ENCODE measurements around the gene C1orf232.

Gene C1orf232

DNA sequence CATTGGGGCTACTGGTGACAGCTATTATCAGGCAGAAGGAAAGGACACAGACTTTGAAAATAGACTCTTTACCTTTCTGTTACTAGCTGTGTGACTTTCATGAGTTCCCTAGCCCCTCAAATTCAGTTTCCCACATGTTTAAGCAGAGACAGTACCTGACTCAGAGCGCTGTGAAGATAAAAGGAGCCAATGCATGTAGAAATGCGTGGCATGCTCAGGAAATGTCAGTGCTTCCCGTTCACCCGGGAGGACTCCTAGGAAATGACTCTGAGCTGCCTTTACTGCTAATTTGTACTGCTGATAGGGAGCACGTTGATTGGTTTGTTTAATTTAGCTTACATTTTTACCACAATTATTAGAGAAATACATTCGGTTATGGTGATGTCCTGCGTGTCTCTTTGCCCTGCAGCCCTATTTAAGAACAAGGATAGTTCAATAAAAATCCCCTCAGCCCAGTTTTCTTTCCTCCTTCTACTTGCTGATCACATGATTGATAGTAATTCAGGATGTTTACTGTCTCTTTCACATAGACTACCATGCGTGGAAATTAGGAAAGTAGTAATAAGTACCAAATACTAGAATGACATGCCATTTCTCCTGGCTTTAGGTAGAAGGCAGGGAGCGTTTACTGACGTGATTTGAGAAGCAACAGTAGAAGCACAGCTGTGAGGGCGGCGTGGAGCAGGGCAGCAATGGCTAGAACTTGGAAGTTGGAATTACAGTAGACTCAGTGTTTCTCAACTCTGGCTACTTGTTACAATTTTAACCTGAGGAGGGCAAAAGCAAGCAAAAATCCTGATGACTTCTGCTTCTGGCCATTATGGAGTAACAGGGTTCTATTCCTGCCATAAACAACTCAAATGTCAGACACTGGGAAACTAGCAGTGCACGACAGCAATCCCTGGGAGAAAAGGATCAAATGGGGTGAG, 41.3 kb downstream of the C1orf232 start:
- no peaks in the 10 kb centered on the region for H3K9me2 ChIP-seq (ENCODE audit: low read depth, low read length)
- H3K4me3 ChIP-seq (ENCODE audit: low read depth, low read length, poor library complexity, severe bottlenecking), result no peak overlapping the region
- no peak overlapping the region for H3K4me2 ChIP-seq (ENCODE audit: low read length)
- H3F3A ChIP-seq (ENCODE audit: insufficient read depth, low read length), result no peaks in the 10 kb centered on the region
- peaks cover 26% of the 10 kb centered on the region for H3K4me1 ChIP-seq (ENCODE audit: insufficient read depth, low read length, severe bottlenecking)
- no peaks in the 10 kb centered on the region for H3K27me3 ChIP-seq (ENCODE audit: insufficient read depth, low read length)
- no peak overlapping the region for H3K9ac ChIP-seq (ENCODE audit: low read length)
- no peak overlapping the region for H2AFZ ChIP-seq (ENCODE audit: low read length)
- H4K20me1 ChIP-seq (ENCODE audit: insufficient read depth, low read length), result no peaks in the 10 kb centered on the region
- no peaks in the 10 kb centered on the region for H3K9me3 ChIP-seq (ENCODE audit: low read length)
- H3K79me2 ChIP-seq (ENCODE audit: insufficient read depth, low read length), result no peaks in the 10 kb centered on the region
- H3K36me3 ChIP-seq (ENCODE audit: insufficient read depth, low read length), result peaks cover 8% of the 10 kb centered on the region
- TF ChIP-seq, protein P1, sequence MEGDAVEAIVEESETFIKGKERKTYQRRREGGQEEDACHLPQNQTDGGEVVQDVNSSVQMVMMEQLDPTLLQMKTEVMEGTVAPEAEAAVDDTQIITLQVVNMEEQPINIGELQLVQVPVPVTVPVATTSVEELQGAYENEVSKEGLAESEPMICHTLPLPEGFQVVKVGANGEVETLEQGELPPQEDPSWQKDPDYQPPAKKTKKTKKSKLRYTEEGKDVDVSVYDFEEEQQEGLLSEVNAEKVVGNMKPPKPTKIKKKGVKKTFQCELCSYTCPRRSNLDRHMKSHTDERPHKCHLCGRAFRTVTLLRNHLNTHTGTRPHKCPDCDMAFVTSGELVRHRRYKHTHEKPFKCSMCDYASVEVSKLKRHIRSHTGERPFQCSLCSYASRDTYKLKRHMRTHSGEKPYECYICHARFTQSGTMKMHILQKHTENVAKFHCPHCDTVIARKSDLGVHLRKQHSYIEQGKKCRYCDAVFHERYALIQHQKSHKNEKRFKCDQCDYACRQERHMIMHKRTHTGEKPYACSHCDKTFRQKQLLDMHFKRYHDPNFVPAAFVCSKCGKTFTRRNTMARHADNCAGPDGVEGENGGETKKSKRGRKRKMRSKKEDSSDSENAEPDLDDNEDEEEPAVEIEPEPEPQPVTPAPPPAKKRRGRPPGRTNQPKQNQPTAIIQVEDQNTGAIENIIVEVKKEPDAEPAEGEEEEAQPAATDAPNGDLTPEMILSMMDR (IDR thresholded peaks at IDR 0.05; ENCODE audit: low read length), result no peak
- no peak for TF ChIP-seq EZH2 (IDR thresholded peaks at IDR 0.05; ENCODE audit: borderline replicate concordance, low read length)
- H3K27ac ChIP-seq (ENCODE audit: low read depth, low read length, poor library complexity, severe bottlenecking), result no peak overlapping the region

DNA sequence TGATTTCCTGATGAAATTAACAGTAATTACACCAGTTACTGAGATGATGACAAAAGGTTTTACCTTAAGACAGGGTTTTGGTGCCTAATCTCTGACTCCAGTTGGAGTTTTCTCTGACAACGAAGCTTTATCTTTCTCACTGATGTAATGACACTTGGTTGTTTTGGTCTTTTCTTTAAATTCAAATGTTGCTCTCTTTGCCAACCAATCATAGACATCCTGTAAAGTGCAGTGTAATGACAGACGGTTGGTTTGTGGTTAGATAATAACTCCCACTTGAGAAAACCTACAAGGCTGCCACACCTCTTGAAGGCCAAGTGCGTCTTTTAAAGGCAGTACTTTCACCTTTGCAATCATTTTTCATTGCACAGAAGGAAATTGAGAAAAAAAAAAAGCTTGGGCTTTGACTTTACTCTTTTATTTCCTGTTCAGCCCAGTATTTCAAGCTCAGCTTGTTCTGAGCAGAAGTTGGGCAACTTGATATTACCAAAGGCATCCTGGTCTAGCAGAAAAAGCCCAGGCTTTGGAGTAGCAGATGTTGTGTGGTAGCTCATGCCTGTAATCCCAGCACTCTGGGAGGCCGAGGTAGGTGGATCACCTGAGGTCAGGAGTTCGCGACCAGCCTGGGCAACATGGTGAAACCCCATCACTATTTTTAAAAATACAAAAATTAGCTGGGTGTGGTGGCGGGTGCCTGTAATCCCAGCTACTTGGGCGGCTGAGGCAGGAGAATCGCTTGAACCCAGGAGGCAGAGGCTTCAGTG, 42.3 kb downstream of the C1orf232 start:
- H4K20me1 ChIP-seq (ENCODE audit: insufficient read depth, low read length), result no peaks in the 10 kb centered on the region
- peaks cover 18% of the 10 kb centered on the region for H3K36me3 ChIP-seq (ENCODE audit: insufficient read depth, low read length)
- no peaks in the 10 kb centered on the region for H3K79me2 ChIP-seq (ENCODE audit: insufficient read depth, low read length)
- no peaks in the 10 kb centered on the region for H3K9me3 ChIP-seq (ENCODE audit: low read length)
- H3K9ac ChIP-seq (ENCODE audit: low read length), result peak overlapping the region; percentile 20; the same call in 1 of the 2 replicates
- H3K27ac ChIP-seq (ENCODE audit: low read depth, low read length, poor library complexity, severe bottlenecking), result peak overlapping the region; percentile 59
- peak overlapping the region; percentile 48 for H3K4me2 ChIP-seq (ENCODE audit: low read length)
- no peaks in the 10 kb centered on the region for H3K9me2 ChIP-seq (ENCODE audit: low read depth, low read length)
- peak overlapping the region; percentile 4 for H3K4me3 ChIP-seq (ENCODE audit: low read depth, low read length, poor library complexity, severe bottlenecking)
- TF ChIP-seq, protein P1 (IDR thresholded peaks at IDR 0.05; ENCODE audit: low read length), result no peak
- no peaks in the 10 kb centered on the region for H3K27me3 ChIP-seq (ENCODE audit: insufficient read depth, low read length)
- H3K4me1 ChIP-seq (ENCODE audit: insufficient read depth, low read length, severe bottlenecking), result peaks cover 26% of the 10 kb centered on the region
- no peaks in the 10 kb centered on the region for H3F3A ChIP-seq (ENCODE audit: insufficient read depth, low read length)
- no peak overlapping the region for H2AFZ ChIP-seq (ENCODE audit: low read length)

DNA sequence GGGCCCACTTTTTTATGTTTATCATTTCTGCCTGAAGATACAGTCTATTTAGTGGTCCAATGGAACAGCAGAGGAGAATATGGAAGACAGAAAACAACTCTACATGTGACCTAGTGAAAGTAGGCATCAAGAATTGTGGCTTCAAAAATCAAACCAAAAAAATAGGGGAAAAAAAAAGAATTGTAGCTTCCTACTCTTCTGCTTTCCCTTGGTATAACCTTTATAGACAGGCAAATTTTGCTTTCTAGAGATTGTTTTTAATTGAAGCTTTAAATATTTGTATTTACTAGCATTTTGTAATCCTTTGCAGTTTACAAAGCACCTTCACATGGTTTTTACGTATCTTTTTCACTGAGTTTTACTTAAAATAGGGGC, 42.8 kb downstream of the C1orf232 start:
- Histone ChIP-seq H2AFZ (ENCODE audit: low read length) (no peak overlapping the region), H3K79me2 (ENCODE audit: insufficient read depth, low read length) (no peaks in the 10 kb centered on the region), H3K27me3 (ENCODE audit: insufficient read depth, low read length) (no peaks in the 10 kb centered on the region), H3K9ac (ENCODE audit: low read length) (peak overlapping the region; percentile 20; the same call in 1 of the 2 replicates), H3K4me2 (ENCODE audit: low read length) (peak overlapping the region; percentile 48), H3K9me3 (ENCODE audit: low read length) (no peaks in the 10 kb centered on the region), H3K36me3 (ENCODE audit: insufficient read depth, low read length) (peaks cover 18% of the 10 kb centered on the region), H3K9me2 (ENCODE audit: low read depth, low read length) (no peaks in the 10 kb centered on the region), H3K4me3 (ENCODE audit: low read depth, low read length, poor library complexity, severe bottlenecking) (peak overlapping the region; percentile 4), H3K4me1 (ENCODE audit: insufficient read depth, low read length, severe bottlenecking) (peaks cover 26% of the 10 kb centered on the region), H3F3A (ENCODE audit: insufficient read depth, low read length) (no peaks in the 10 kb centered on the region), H4K20me1 (ENCODE audit: insufficient read depth, low read length) (no peaks in the 10 kb centered on the region), H3K27ac (ENCODE audit: low read depth, low read length, poor library complexity, severe bottlenecking) (peak overlapping the region; percentile 59)
- TF ChIP-seq, protein P1 (IDR thresholded peaks at IDR 0.05; ENCODE audit: low read length), result no peak
- no peak for TF ChIP-seq EZH2 (IDR thresholded peaks at IDR 0.05; ENCODE audit: borderline replicate concordance, low read length)

Measured in OCI-LY1 (cell line).